GM18498 (cell line): ENCODE results near the gene ZSCAN5B.
"Not testable (repeated sequence)": the region's sequence is repeated elsewhere in the genome, so short reads cannot be mapped to it uniquely, and the experiment has no call there.

Experiments
- ATAC-seq: cut with Tn5 transposase; IDR thresholded peaks from one replicate; pipeline ENCODE4 v1.9.1; 2021; ENCODE audit warnings: mild to moderate bottlenecking, moderate library complexity; ENCODE audit not compliant: unreplicated experiment

ZSCAN5B gene

DNA sequence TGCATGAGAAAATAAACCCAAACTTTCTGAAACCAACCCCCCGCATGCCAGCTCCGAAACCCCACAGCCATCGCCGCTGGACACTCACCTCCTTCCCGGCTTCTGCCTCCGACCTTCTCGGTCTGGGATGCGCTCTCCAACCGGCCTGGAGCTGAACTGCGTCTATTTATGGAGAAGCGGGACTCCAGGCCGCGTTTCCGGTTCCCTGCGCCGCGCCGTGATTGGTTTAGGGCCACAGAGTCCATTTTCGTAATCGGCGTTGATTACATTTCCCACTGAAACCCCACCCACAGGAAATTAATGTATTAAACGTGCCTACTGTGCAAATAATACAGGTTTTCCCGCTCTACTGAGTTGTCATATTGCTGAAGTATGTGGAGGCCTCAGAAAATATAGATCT, at the start of gene ZSCAN5B:
Gene ZSCAN5B, minus strand, starts transcription at position 138 of the 400 bp plus-strand sequence. CDS start 4,731 bp downstream, outside the sequence.
- ATAC-seq = not testable (repeated sequence)

GRCh38 chr19:56245764-56246163, 48.2 kb upstream of the ZSCAN5B start:
- not testable (repeated sequence) for ATAC-seq

GRCh38 chr19:56245121-56245740, 47.6 kb upstream of the ZSCAN5B start:
- ATAC-seq = no peak

DNA sequence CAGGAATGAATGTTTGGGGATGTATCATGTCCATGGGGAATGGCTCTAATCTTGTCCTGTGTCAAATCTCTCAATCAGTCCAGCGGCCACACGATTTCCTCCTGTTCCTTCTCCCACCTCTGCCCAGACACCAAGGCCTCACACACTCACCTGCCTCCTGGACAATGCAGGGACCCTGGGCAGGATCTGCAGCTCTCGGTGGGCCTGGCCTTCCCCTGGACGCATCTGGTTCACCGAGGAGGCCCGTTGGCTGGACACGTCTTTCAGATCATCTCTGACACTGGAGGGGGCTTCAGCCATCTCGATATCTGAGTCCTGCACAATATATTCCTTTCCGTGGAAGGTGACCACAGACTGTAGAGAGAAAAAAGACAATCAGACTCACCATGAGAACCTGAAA, 25.9 kb upstream of the ZSCAN5B start:
- no peak for ATAC-seq

DNA sequence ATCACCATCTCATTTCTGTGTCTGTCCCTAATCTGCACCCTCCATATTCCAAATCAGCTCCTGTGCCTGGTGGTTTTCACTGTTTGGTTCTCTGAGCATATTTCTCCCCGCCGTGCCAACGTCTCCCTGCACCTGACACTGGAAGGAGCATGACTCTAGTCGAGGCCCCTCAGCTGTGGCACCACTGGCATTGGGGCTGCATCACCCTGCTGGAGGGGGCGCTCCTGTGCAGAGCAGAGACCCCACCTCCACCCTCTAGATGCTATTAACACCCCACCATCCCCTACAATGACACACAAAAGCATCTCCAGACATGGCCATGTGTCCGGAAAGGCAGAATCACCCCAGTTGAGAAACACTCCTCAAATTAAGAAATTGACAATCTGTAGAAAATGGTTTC, 25.3 kb upstream of the ZSCAN5B start:
- ATAC-seq = no peak

DNA sequence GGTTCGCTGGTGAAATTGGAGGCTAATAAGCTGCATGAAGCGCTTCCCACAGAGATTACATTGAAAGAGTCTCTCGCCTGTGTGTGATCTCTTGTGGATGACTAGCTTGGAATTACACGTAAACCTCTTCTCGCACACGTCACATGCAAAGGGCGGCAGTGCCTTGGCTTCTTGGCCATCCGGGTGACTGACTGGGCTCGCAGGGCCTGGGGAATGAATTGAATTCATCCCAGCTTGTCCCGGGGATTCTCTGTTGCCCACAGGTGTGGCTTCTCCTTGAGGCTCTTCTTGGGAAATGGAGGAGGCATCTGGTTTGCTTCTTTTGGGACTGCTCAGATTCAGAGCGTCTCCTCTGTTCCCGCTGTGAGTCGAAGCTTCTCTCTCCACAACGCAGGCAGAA, 24.3 kb upstream of the ZSCAN5B start:
- no peak for ATAC-seq

DNA sequence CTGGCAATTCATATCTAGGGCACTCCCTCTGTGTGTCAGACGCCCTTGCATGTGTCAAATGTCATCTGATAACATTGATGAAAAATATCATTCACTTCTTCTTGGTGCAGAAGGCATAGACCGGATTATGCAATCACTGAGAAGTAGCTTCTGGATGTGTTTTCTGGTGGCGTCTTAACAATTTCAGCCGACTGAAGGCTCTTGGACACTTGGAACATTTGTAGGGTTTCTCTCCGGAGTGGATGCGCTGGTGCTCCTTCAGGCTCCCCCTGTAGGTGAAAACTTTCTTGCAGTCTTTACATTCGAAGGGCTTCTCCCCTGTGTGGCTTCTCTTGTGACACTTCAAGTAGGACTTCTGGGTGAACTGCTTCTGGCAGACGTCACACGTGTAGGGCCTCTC, 23.9 kb upstream of the ZSCAN5B start:
- not testable (repeated sequence) for ATAC-seq

DNA sequence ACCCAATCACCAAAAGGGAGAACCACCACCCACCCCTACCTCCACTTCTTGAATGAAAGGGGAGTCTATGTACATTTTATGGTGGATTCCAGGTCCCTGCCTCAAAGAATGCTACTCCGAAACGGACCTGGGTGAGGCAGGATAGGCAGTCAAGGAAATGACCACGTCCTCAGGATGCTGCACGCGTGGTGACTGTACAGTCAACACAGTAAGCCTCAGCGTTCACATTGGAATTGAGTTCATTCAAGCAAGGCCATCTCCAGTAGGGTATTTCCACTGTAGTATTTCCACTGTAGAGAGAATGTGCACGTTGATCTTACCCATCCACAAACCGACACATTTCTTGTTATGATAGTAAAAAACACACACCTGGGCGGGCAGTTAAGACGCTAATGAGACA, 21.4 kb upstream of the ZSCAN5B start:
- no peak for ATAC-seq

DNA sequence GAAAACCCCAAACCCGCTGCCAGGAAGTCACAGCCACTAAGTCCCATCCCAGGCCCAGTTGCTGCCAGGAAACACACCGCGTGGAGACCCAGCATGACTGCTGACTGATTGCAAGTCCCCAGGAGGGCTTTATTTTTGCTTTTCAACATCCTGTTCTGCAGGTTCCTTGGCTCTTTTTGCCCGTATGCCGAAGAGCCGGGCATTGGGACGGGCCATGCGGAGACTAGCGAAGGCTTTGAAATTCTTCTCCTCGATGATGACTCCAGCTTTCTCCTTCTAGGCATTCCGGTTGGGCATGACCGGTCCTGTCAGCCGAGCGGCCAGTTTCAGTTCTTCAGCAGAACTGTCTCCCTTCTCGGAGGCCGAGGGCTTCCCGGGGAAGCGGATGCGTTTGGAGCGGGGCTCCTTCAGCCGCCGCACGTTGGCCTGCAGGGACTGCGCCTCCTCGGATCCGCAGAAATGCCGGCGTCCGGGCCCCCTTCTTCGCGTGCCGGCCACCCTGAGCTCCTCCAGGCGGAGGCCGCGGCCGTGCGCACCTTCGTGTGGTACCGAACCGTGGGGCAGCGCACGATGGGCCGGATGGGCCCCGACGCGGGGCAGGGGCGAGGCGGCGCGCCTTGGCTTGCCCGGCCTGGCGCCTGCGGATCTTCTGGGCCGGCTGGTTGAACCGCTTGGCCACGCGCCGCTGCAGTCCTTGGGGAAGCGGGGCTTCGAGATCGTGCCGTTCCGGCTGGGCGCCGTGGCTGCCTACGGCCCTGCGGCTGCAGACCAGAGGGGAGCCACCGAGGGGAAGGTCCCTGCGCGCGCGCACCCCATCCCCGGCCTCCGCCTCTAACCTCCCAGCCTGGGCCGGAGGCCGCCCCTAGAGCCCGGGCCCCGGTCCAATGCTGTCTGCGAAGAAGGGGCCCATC, 19.7 kb upstream of the ZSCAN5B start:
- ATAC-seq = no peak

GRCh38 chr19:56211718-56212117, 14.1 kb upstream of the ZSCAN5B start:
- ATAC-seq = no peak

DNA sequence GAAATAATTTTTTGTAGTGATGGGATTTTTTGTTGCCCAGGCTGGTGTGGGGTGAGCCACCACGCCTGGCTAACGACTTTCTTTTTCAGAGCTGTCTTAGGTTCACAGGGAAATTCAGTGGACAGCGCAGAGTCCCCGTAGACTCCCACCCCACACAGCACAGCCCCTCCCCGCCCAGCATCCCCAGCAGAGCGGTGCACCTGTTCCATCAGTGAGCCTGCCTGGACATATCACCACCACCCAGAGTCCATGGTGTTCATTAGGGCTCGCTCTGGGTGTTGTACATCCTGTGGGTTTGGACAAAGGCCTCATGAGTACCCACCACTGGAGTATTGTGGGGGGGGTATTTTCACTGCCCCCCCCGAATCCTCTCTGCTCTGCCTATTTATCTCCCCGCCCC, 12.5 kb upstream of the ZSCAN5B start:
- ATAC-seq = not testable (repeated sequence)

- ATAC-seq = no peak
Measured at GRCh38 chr19:56209091-56209490, 11.5 kb upstream of the ZSCAN5B start.

GRCh38 chr19:56207581-56207980, 10.0 kb upstream of the ZSCAN5B start:
- not testable (repeated sequence) for ATAC-seq

GRCh38 chr19:56201973-56202372, 4.4 kb upstream of the ZSCAN5B start, which contains the start of gene ZSCAN5C:
ZSCAN5C (plus strand) TSS chr19:56202273; CDS start chr19:56205914, 3,641 bp downstream.
- ATAC-seq = no peak

GRCh38 chr19:56199687-56200086, 2.1 kb upstream of the ZSCAN5B start:
- no peak for ATAC-seq

GRCh38 chr19:56193981-56194640, 3.5 kb downstream of the ZSCAN5B start:
- ATAC-seq = no peak

GRCh38 chr19:56191711-56192110, 5.9 kb downstream of the ZSCAN5B start:
- no peak for ATAC-seq

GRCh38 chr19:56191115-56191514, 6.5 kb downstream of the ZSCAN5B start:
- no peak for ATAC-seq

GRCh38 chr19:56189785-56190184, 7.8 kb downstream of the ZSCAN5B start:
- ATAC-seq = no peak

GRCh38 chr19:56177564-56178243, 19.9 kb downstream of the ZSCAN5B start:
- no peak for ATAC-seq

DNA sequence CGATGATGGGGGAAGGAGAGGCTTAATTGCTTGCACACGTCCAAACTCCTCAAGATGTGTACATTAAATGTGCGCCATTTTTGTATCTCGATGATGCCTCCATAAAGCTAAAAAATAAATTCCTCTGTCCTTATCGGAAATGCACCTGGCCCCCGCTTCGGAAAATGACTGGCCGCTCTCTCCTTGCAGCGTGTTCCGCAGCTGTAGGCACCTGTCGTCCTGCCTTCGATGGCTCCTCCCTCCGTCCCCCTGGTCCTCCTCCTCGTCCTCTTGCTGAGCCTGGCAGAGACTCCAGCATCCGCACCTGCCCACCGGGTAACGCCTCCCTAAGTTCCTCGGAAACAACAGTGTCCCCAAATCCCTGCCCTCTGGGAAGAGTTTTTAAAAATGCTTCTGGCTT, 20.7 kb downstream of the ZSCAN5B start:
- no peak for ATAC-seq
